Neural cell (in vitro differentiated cells): ENCODE measurements around the gene TAL2. TPM values are rescaled to one million over a fixed set of nuclear protein-coding genes. Genes with fewer than 3 reads are reported as not detected.
A peak's percentile ranks its signal among the peaks of the same experiment; 100 is the strongest.

ENCODE experiments used
- H2AFZ ChIP-seq: fragments of 200-600, 300-800 bp; sonication (generic), shearing (Covaris generic); 2 replicates; pipeline ENCODE4 v1.6.0; 2014; ENCODE audit warnings: low read depth, mild to moderate bottlenecking, antibody characterized with exemption, low read length, moderate library complexity
- H3F3A ChIP-seq: fragments of 200-600 bp; shearing (Covaris generic); 2 replicates; pipeline ENCODE4 v1.6.1; 2016; ENCODE audit warnings: mild to moderate bottlenecking, moderate library complexity, mixed read lengths, antibody characterized with exemption, low read length; ENCODE audit not compliant: insufficient read depth, poor library complexity, severe bottlenecking
- H3K27ac ChIP-seq: fragments of 200-600, 300-800 bp; sonication (generic), shearing (Covaris generic); 2 replicates; pipeline ENCODE4 v1.5.1; 2014; ENCODE audit warnings: mild to moderate bottlenecking, low read length, moderate library complexity
- H3K27me3 ChIP-seq: fragments of 300-800, 200-600 bp; sonication (generic), shearing (Covaris generic); 2 replicates; pipeline ENCODE4 v1.6.0; 2014; ENCODE audit warnings: mild to moderate bottlenecking, low read depth, low read length, moderate library complexity; ENCODE audit not compliant: insufficient read depth
- H3K36me3 ChIP-seq: fragments of 300-800, 200-600 bp; sonication (generic), shearing (Covaris generic); 2 replicates; pipeline ENCODE4 v1.5.1; 2014; ENCODE audit warnings: mild to moderate bottlenecking, antibody characterized with exemption, low read length, moderate library complexity; ENCODE audit not compliant: insufficient read depth
- H3K4me2 ChIP-seq: fragments of 300-800, 200-600 bp; sonication (generic), shearing (Covaris generic); 2 replicates; pipeline ENCODE4 v1.6.0; 2014; ENCODE audit warnings: mild to moderate bottlenecking, low read length
- H3K4me3 ChIP-seq: fragments of 300-800, 200-600 bp; sonication (generic), shearing (Covaris generic); 2 replicates; pipeline ENCODE4 v1.5.1; 2014; ENCODE audit warnings: mild to moderate bottlenecking, low read length, moderate library complexity
- H3K79me2 ChIP-seq: fragments of 200-600 bp; shearing (Covaris generic); replicated peaks from 2 replicates; pipeline ENCODE4 v1.6.0; 2014; ENCODE audit warnings: mild to moderate bottlenecking, low read length, moderate library complexity; ENCODE audit not compliant: insufficient read depth
- H3K9ac ChIP-seq: fragments of 300-800, 200-600 bp; sonication (generic), shearing (Covaris generic); 2 replicates; pipeline ENCODE4 v1.6.1; 2016; ENCODE audit warnings: mild to moderate bottlenecking, low read length, mixed read lengths
- H3K9me2 ChIP-seq: fragments of 200-600 bp; shearing (Covaris generic); 2 replicates; pipeline ENCODE4 v1.6.1; 2016; ENCODE audit warnings: mild to moderate bottlenecking, low read length, mixed read lengths; ENCODE audit not compliant: insufficient read depth
- H3K9me3 ChIP-seq: fragments of 200-600, 300-800 bp; sonication (generic), shearing (Covaris generic); 2 replicates; pipeline ENCODE4 v1.6.1; 2016; ENCODE audit warnings: mild to moderate bottlenecking, mixed run types, low read length, moderate library complexity, mixed read lengths
- H4K20me1 ChIP-seq: fragments of 200-600 bp; shearing (Covaris generic); 2 replicates; pipeline ENCODE4 v1.6.1; 2016; ENCODE audit warnings: mild to moderate bottlenecking, mixed run types; ENCODE audit not compliant: insufficient read depth
- EP300 ChIP-seq: fragments of 450-650 bp; conservative IDR thresholded peaks from 2 replicates; pipeline ENCODE4 v1.6.1; 2014; ENCODE audit warnings: antibody characterized with exemption, mild to moderate bottlenecking, moderate library complexity; ENCODE audit not compliant: poor library complexity, severe bottlenecking
- EZH2 ChIP-seq: fragments of 200-600, 300-800 bp; shearing (Covaris generic), sonication (generic); IDR thresholded peaks from 2 replicates; pipeline ENCODE4 v1.6.1; 2014; ENCODE audit warnings: antibody characterized with exemption, low read length, borderline replicate concordance, mild to moderate bottlenecking; ENCODE audit not compliant: insufficient read depth, poor library complexity, severe bottlenecking
- MXI1 ChIP-seq: fragments of 450-650 bp; conservative IDR thresholded peaks from 2 replicates; pipeline ENCODE4 v1.6.1; 2014; ENCODE audit warnings: antibody characterized with exemption, mild to moderate bottlenecking; ENCODE audit not compliant: poor library complexity, severe bottlenecking
- POLR2AphosphoS5 ChIP-seq: IDR thresholded peaks from 2 replicates; pipeline ENCODE4 v1.6.1; 2012
- RAD21 ChIP-seq: fragments of 450-650 bp; conservative IDR thresholded peaks from 2 replicates; pipeline ENCODE4 v1.6.1; 2014; ENCODE audit warnings: antibody characterized with exemption, mild to moderate bottlenecking, moderate library complexity
- SMC3 ChIP-seq: fragments of 450-650 bp; conservative IDR thresholded peaks from 2 replicates; pipeline ENCODE4 v1.6.1; 2014; ENCODE audit warnings: antibody characterized with exemption, mild to moderate bottlenecking, moderate library complexity; ENCODE audit not compliant: poor library complexity
- TAF1 ChIP-seq: IDR thresholded peaks from 2 replicates; pipeline ENCODE4 v1.6.1; 2012; ENCODE audit warnings: low read depth
- polyA plus RNA-seq: library from polyadenylated mRNA; depleted of rRNA; stranded (reverse); fragments of >200 nt; gene quantifications from 2 replicates; pipeline ENCODE4 v1.2.3, GENCODE V29; 2014
- TF ChIP-seq, protein P1 (sequence below): fragments of 450-650 bp; IDR thresholded peaks from 2 replicates; pipeline ENCODE4 v1.5.1; 2014; ENCODE audit warnings: antibody characterized with exemption, mild to moderate bottlenecking, moderate library complexity; ENCODE audit not compliant: poor library complexity, severe bottlenecking
- TF ChIP-seq, protein P2 (sequence below): IDR thresholded peaks from 2 replicates; pipeline ENCODE4 v1.6.1; 2012; ENCODE audit warnings: borderline replicate concordance

Gene TAL2
- polyA plus RNA-seq, 1 donor from 2014 or later = 0.88 TPM

DNA sequence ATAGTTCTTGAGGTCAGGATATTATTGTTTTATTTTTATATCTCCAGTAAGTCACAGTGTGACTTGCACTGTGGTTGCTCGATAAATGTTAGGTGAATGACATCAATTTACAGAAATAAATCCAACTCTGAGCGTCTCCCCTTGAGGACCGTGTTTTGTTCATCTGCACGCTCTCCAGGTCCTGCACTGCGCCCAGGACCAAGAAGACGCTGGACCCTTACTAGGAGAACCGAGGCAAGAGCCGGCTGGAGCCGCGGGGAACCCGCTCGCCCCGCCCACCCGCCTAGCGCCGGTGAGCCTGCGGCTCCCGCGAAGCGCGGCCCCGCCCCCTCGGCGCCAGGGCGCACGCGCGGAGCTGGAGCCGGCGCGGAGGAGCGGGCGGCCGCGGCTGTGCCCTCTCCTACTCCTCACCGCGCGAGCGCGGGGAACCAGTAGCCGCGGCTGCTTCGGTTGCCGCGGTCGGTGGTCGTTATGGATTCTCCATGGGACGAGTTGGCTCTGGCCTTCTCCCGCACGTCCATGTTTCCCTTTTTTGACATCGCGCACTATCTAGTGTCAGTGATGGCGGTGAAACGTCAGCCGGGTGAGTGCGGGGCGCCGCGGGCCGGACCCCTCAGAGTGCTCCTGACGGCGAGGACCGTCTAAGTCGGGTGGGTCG lies 32.1 kb downstream of the TAL2 start, which contains the start of gene TMEM38B (continued):
- TF ChIP-seq EZH2 (no peak), MXI1 (peak; percentile 8), EP300 (peak; percentile 9)

DNA sequence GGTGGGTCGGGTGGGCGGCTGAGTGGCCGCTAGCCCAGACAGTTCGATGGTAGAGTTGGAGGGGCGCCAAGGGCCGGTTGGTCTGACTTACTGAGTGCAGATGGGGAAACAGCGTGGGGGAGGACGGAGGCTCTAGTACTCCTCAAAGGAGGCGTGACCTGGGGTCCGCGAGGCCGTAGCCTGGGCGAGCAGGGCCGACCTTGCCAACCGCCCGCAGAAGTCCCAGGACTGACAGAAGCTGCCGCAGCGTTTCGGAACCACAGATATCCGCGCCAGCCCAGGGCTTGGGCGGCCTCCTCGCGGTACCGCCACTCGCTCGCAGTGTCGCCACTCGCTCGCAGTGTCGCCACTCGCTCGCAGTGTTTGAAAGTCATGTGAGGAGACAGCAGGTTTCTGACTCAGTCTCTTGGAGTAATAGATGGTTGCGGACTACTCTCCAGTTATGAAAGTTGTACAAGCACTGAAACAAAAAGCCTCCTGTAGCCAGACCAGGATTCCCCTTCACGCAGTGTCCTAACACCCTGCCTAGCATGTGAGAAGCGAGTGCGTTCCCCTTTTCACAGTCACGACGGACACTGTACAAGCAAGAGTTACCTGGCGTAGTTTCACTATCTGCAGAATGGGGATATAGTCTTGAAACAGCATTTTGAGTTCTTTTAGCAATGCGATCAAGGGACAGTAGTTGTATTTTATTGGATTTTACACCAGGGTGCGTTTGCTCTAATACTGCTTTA lies 32.8 kb downstream of the TAL2 start:
- no peak overlapping the region for H3K27ac ChIP-seq

More for the DNA sequence above, 32.8 kb downstream of the TAL2 start:
- peaks cover 8% of the 10 kb centered on the region for H3F3A ChIP-seq
- H2AFZ ChIP-seq = peak overlapping the region; percentile 56
- H3K79me2 ChIP-seq = peaks cover 14% of the 10 kb centered on the region
- H3K9ac ChIP-seq = peak overlapping the region; percentile 70
- TF ChIP-seq TAF1 = no peak
- TF ChIP-seq, protein P1, sequence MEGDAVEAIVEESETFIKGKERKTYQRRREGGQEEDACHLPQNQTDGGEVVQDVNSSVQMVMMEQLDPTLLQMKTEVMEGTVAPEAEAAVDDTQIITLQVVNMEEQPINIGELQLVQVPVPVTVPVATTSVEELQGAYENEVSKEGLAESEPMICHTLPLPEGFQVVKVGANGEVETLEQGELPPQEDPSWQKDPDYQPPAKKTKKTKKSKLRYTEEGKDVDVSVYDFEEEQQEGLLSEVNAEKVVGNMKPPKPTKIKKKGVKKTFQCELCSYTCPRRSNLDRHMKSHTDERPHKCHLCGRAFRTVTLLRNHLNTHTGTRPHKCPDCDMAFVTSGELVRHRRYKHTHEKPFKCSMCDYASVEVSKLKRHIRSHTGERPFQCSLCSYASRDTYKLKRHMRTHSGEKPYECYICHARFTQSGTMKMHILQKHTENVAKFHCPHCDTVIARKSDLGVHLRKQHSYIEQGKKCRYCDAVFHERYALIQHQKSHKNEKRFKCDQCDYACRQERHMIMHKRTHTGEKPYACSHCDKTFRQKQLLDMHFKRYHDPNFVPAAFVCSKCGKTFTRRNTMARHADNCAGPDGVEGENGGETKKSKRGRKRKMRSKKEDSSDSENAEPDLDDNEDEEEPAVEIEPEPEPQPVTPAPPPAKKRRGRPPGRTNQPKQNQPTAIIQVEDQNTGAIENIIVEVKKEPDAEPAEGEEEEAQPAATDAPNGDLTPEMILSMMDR = no peak
- no peak for TF ChIP-seq EP300
- TF ChIP-seq MXI1 = peak; percentile 64
- peak; percentile 23 for TF ChIP-seq POLR2AphosphoS5
- peak; percentile 21 for TF ChIP-seq RAD21
- TF ChIP-seq, protein P2, sequence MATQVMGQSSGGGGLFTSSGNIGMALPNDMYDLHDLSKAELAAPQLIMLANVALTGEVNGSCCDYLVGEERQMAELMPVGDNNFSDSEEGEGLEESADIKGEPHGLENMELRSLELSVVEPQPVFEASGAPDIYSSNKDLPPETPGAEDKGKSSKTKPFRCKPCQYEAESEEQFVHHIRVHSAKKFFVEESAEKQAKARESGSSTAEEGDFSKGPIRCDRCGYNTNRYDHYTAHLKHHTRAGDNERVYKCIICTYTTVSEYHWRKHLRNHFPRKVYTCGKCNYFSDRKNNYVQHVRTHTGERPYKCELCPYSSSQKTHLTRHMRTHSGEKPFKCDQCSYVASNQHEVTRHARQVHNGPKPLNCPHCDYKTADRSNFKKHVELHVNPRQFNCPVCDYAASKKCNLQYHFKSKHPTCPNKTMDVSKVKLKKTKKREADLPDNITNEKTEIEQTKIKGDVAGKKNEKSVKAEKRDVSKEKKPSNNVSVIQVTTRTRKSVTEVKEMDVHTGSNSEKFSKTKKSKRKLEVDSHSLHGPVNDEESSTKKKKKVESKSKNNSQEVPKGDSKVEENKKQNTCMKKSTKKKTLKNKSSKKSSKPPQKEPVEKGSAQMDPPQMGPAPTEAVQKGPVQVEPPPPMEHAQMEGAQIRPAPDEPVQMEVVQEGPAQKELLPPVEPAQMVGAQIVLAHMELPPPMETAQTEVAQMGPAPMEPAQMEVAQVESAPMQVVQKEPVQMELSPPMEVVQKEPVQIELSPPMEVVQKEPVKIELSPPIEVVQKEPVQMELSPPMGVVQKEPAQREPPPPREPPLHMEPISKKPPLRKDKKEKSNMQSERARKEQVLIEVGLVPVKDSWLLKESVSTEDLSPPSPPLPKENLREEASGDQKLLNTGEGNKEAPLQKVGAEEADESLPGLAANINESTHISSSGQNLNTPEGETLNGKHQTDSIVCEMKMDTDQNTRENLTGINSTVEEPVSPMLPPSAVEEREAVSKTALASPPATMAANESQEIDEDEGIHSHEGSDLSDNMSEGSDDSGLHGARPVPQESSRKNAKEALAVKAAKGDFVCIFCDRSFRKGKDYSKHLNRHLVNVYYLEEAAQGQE = peak; percentile 52
- TF ChIP-seq EZH2 = no peak
- no peak for TF ChIP-seq SMC3
- no peaks in the 10 kb centered on the region for H3K9me3 ChIP-seq
- H3K4me3 ChIP-seq = peak overlapping the region; percentile 90
- peak overlapping the region; percentile 83 for H3K4me2 ChIP-seq
- H3K36me3 ChIP-seq = no peaks in the 10 kb centered on the region
- no peaks in the 10 kb centered on the region for H3K9me2 ChIP-seq
- H3K27me3 ChIP-seq = peaks cover 25% of the 10 kb centered on the region
- no peaks in the 10 kb centered on the region for H4K20me1 ChIP-seq
